Immature natural killer cell (primary cell): Measurements from ENCODE around the gene LRRN3. TPM values are rescaled to one million over a fixed set of nuclear protein-coding genes. Genes with fewer than 3 reads are reported as not detected.
A peak's percentile ranks its signal among the peaks of the same experiment; 100 is the strongest.

Experiments used
- DNase-seq, 3 donors: peaks; one replicate each; pipeline ENCODE4 v3.0.0; 2022; ENCODE audit warnings: mixed read lengths in 1 of 3
- H3K27ac Mint-ChIP-seq, 6 donors: one replicate each; pipeline ENCODE4 v1.8.0; 2020; ENCODE audit warnings: mixed read lengths in 6 of 6, mild to moderate bottlenecking in 5 of 6, inconsistent platforms in 4 of 6, moderate library complexity in 3 of 6
- H3K27me3 Mint-ChIP-seq, 3 donors: one replicate each; pipeline ENCODE4 v1.8.0; 2020 to 2021; ENCODE audit warnings: low read depth in 3 of 3, mild to moderate bottlenecking in 3 of 3, mixed read lengths in 3 of 3, moderate library complexity in 3 of 3, inconsistent platforms in 1 of 3
- H3K36me3 Mint-ChIP-seq, 3 donors: one replicate each; pipeline ENCODE4 v1.8.0; 2020; ENCODE audit warnings: mixed read lengths in 3 of 3, inconsistent platforms in 2 of 3, mild to moderate bottlenecking in 2 of 3
- H3K4me1 Mint-ChIP-seq, 2 donors: one replicate each; pipeline ENCODE4 v1.8.0; 2020; ENCODE audit warnings: inconsistent platforms in 2 of 2, mild to moderate bottlenecking in 2 of 2, mixed read lengths in 2 of 2, moderate library complexity in 1 of 2
- H3K4me3 Mint-ChIP-seq, 5 donors: one replicate each; pipeline ENCODE4 v1.8.0; 2020; ENCODE audit warnings: mild to moderate bottlenecking in 5 of 5, mixed read lengths in 5 of 5, inconsistent platforms in 3 of 5, moderate library complexity in 3 of 5
- H3K9me3 Mint-ChIP-seq, 6 donors: one replicate each; pipeline ENCODE4 v1.8.0; 2020; ENCODE audit warnings: mild to moderate bottlenecking in 6 of 6, mixed read lengths in 6 of 6, inconsistent platforms in 4 of 6, moderate library complexity in 3 of 6
- polyA plus RNA-seq, 3 donors: library from polyadenylated mRNA; unstranded; fragments of 300-500 nt; fragmentation: Illumina TruSeq; gene quantifications; one replicate each; pipeline ENCODE4 v1.2.3, GENCODE V29; 2021

LRRN3 gene
- polyA plus RNA-seq, 3 donors from 2014 or later = 0.07 to 0.16 TPM; not detected in 1

DNA sequence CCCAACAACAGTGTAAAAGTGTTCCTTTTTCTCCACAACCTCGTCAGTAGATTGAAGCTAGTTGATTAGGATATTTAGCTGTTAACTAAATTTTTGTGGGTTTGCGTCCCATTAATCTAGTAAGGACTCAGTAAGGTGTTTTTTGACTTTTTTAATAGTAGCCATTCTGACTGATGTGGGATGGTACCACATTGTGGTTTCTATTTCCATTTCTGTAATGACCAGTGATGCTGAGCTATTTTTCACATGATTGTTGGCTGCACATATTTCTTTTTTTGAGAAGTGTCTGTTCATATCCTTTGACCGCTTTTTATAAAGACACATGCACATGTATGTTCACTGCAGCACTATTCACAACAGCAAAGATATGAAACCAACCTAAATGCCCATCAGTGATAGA, 5.6 kb upstream of the LRRN3 start:
- H3K27me3 Mint-ChIP-seq = no peaks in the 10 kb centered on the region
- H3K36me3 Mint-ChIP-seq = no peaks in the 10 kb centered on the region
- H3K9me3 Mint-ChIP-seq = no peaks in the 10 kb centered on the region
- DNase-seq = no peak
- H3K4me1 Mint-ChIP-seq = peaks cover 22 to 29% of the 10 kb centered on the region in 2 donors
- no peak overlapping the region for H3K27ac Mint-ChIP-seq
- no peak overlapping the region for H3K4me3 Mint-ChIP-seq

DNA sequence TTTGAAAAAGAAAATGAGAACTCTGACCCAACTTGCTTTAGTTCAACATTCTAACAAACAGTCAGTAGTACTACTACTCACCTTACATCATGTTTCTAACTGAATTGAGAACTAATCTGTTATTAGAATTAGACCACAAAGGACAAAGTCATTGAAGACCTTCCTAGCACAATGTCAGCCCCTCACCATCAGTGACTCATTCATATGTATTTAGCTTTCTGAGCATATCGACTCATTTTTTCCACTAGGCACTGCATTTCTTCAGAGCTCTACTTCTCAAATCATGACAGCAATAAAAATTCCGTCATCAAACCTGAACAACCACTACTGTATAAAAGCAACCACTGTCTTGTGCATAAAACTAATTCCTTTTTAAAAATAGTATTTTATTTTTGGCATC, 4.4 kb upstream of the LRRN3 start:
- H3K27ac Mint-ChIP-seq = no peak overlapping the region
- peaks cover 21 to 27% of the 10 kb centered on the region in 2 donors for H3K4me1 Mint-ChIP-seq
- no peak for DNase-seq
- no peaks in the 10 kb centered on the region for H3K36me3 Mint-ChIP-seq
- H3K4me3 Mint-ChIP-seq = no peak overlapping the region
- H3K27me3 Mint-ChIP-seq = no peaks in the 10 kb centered on the region
- H3K9me3 Mint-ChIP-seq = no peaks in the 10 kb centered on the region

DNA sequence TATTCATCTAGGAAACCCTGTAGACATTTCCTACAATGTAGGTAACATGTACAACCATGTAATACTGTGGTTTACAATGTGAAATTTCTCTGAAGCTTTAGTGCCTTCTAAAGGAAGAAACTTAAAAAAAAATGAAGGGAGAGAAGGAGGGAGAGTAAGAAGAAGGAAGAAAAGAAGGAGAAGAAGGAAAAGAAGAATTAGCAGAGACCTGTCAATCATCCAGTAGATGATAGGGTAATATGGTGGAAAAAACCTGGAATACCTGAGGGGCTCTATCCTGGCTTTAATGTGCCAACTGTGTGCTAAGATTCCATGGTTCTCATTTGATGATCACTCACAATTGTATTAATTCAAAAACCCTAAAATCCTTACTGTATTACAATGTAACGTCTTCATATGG, 2.6 kb upstream of the LRRN3 start:
- H3K4me3 Mint-ChIP-seq = no peak overlapping the region
- H3K9me3 Mint-ChIP-seq = no peaks in the 10 kb centered on the region
- H3K36me3 Mint-ChIP-seq = no peaks in the 10 kb centered on the region
- DNase-seq = no peak
- H3K27me3 Mint-ChIP-seq = no peaks in the 10 kb centered on the region
- peaks cover 12 to 16% of the 10 kb centered on the region in 2 donors for H3K4me1 Mint-ChIP-seq
- no peak overlapping the region for H3K27ac Mint-ChIP-seq

DNA sequence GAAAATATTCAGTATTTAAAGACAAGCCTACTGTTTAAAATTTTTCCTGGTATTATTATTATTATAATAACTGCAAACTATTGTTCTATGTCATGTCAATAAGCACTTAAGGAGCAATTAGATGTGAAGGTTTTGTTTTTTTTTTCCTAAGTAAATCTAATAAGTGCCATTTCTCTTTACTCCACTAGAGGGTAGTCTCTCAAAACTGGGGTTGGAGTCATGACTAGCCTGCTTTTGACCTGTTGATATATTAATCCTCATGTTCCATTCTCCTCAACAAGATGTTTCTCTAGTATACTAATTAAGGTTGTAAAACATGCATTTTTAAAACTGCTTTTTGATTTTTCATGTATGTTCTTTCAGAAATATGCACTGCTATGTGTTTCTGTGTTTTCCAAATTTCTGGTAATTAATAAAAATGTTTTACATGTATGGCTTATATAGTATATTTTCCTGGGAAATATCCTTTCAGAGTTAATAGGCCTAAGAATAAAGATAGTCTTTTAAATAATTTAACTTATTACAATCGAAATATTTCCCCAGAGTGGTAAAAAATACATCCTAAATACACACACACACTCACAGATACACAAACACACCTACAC, 1.0 kb upstream of the LRRN3 start:
- peak in 1 of 3 donors; percentile 10 for DNase-seq
- H3K4me3 Mint-ChIP-seq = no peak overlapping the region
- no peak overlapping the region for H3K27ac Mint-ChIP-seq
- H3K36me3 Mint-ChIP-seq = no peaks in the 10 kb centered on the region
- peaks cover 3 to 7% of the 10 kb centered on the region in 2 donors for H3K4me1 Mint-ChIP-seq
- H3K9me3 Mint-ChIP-seq = no peaks in the 10 kb centered on the region
- no peaks in the 10 kb centered on the region for H3K27me3 Mint-ChIP-seq

DNA sequence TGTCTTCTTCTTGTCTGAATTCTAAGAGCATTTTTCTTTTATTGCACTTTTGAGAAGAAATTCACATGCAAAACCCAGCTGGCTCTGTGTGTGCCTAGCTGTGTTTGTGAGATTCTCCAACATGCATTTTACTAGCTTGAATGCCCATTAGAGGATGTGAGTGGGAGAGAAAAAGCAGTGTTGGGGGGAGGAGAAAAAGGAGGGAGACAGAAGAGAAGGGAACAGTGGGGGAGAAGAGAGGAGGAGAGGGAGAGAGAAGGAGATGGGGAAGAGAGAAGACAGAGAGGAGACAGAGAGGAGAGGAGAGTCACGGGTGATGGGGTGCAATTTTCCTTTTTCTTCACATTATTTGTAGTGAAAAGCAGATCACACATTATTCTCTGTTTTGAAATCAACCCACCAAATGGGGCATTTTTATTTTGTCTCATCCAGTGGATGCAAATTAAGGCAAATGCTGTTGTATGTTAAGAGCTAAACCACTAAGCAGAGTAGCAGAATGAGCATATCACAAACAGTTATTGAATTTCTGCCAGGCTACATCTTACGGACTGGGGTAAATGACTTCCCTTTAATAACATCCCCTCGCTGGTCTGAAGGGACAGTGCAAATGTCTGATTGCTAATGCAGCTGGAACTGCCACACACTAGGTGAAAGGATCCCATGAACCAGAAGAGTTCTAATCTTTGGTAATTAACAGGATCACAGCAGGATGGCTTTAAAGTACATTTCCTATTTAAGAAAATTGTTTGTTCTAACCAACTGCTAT, 849 bp downstream of the LRRN3 start:
- Mint-ChIP-seq H3K27ac (no peak overlapping the region), H3K27me3 (no peaks in the 10 kb centered on the region), H3K4me3 (no peak overlapping the region), H3K4me1 (peaks cover 3 to 7% of the 10 kb centered on the region in 2 donors), H3K9me3 (no peaks in the 10 kb centered on the region), H3K36me3 (no peaks in the 10 kb centered on the region)
- DNase-seq = no peak

DNA sequence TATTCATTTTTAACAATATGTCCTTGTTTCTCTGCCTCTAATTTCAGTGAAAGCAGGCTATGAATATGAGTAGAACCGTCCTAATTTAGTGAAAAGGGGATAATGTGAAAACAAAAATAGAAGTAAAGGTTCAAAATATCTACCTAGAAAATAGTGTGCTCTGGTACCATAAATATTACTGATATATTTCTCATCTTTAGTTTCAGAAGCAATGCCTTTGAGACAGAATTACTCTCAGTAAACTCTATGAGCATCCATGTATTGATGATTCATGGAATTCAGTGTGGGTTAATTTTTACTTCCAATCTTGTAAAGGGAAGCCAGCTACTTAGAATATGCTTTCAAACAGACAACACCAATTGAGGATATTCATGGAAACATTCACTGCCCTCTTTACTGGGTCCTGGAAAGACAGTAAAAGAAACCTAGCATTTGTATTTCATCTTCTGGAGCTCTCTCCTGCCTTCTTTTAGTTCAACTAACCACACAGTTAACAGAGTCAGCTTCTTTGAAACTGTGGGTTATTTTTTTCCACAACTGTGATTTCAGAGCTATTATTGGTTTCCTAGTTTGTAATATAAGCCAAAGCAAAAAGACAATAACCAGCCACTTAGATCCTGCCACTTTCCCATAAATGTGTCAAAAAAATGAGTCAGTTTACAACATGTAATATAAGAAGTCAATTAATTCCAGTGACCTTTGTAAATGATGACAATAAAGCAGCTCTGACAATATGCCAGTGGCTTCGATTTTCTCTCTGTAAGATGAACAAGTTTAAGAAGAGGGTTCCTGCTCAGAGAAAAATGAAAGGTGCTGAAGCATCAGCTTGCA, 1.7 kb downstream of the LRRN3 start:
- H3K27ac Mint-ChIP-seq = no peak overlapping the region
- no peaks in the 10 kb centered on the region for H3K36me3 Mint-ChIP-seq
- peaks cover 0 to 2% (median 0%) of the 10 kb centered on the region in 3 donors for H3K27me3 Mint-ChIP-seq
- no peak overlapping the region for H3K4me3 Mint-ChIP-seq
- no peak for DNase-seq
- H3K9me3 Mint-ChIP-seq = no peaks in the 10 kb centered on the region
- H3K4me1 Mint-ChIP-seq = peaks cover 3 to 7% of the 10 kb centered on the region in 2 donors

DNA sequence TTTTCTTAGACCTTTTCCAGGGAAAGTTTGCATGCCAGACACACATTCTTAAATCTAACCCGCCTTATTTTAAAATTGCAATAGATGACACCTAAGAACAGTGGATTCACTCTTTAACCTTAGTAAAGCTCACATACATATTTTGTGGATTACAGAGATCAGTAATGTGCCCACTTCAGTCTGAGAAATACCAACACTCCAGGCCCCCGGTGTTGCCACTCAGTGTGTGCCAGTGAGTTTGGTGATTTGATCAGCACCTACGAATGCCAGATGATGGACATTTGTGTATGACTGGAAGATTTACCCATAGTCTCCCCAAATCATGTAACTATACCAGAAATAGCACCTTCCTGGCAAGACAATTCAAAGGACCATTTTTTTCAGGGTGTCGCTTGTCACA, 2.6 kb downstream of the LRRN3 start:
- Mint-ChIP-seq H3K4me3 (no peak overlapping the region), H3K27me3 (peaks cover 0 to 2% (median 0%) of the 10 kb centered on the region in 3 donors), H3K9me3 (no peaks in the 10 kb centered on the region), H3K27ac (no peak overlapping the region), H3K36me3 (no peaks in the 10 kb centered on the region), H3K4me1 (peaks cover 3 to 7% of the 10 kb centered on the region in 2 donors)
- no peak for DNase-seq

DNA sequence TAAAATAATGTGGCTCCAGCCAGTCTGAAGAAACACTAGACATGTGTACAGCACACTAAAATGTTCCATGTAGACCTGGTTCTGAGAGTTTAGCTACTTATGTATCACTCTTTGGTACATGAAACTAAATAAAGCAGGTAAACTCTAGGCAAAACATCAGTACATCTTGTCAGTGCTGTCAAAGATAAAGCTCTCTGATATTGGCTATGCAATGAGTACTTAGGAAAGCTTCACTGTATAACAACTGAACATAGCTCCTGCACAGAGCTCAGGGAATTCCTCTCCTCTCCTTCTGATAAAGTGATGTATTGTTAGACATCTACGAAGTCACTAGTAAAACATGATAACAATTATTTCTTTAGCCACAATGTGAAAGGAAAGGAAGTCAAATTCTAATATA, 3.5 kb downstream of the LRRN3 start:
- no peak for DNase-seq
- Mint-ChIP-seq H3K36me3 (no peaks in the 10 kb centered on the region), H3K4me1 (peaks cover 3 to 7% of the 10 kb centered on the region in 2 donors), H3K27ac (no peak overlapping the region), H3K9me3 (no peaks in the 10 kb centered on the region), H3K4me3 (no peak overlapping the region), H3K27me3 (peaks cover 0 to 2% (median 0%) of the 10 kb centered on the region in 3 donors)

DNA sequence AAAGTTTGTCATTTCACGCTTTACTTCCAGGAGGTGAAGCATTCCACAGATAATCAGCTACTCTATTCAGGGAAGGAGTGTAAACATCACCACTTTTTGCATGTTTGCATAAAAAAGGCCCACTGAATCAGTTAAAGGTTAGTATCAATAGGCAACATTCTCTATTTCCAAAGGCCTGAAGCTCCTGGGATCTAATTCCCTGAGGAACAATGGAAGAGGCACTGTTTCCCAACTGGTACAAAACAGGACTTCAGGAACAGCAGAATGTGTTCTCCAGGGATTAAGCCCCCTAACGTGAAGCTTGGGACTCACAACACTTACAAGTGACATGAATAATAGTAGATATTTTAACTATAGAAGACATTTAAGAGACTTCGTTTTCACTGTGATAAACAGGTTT, 6.1 kb downstream of the LRRN3 start:
- Mint-ChIP-seq H3K27ac (no peak overlapping the region), H3K36me3 (no peaks in the 10 kb centered on the region), H3K27me3 (peaks cover 0 to 2% (median 0%) of the 10 kb centered on the region in 3 donors), H3K9me3 (no peaks in the 10 kb centered on the region), H3K4me1 (peaks cover 3 to 7% of the 10 kb centered on the region in 2 donors), H3K4me3 (no peak overlapping the region)
- no peak for DNase-seq

DNA sequence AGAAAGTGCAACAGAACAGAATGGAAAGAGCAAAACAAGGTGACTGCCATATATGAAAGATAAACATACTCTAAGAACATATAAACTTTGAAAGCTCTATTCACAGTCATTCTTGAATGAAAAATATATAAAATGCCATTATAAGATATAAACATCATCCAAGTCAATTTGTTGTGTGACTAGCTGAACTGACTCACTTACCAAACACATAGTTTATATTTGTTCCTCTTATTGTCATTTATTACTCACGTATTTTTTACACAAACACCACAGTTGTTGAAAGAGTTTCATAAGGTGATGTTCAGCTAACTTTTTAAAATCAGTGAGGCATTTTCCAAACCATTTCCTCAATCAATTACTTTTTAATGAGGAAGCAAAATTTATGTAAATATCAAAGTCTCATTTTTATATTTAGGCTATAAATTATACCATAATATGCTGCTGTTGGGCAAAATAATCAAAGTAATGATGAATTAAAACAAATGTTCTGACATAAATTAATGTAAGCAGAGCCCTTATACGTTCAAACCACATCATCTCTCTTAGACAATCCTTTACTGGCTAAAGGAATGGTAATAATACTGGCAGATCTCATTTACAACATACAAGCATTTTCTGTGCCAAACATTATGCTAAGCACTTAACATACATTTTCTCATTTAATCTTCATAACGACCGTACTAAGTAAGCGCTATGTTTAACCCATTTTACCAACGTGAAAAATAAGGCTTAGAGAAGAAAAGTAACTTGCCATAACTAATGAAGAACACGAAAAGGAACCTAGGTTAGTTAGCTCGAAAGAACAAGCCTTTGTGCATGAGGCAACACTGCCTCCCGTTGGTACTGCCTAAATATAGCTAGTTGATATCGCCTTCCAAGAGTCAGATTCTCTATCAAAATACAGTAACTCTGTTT, 7.3 kb downstream of the LRRN3 start:
- no peaks in the 10 kb centered on the region for H3K36me3 Mint-ChIP-seq
- H3K9me3 Mint-ChIP-seq = peaks cover 0 to 3% (median 0%) of the 10 kb centered on the region in 6 donors
- DNase-seq = no peak
- no peak overlapping the region for H3K27ac Mint-ChIP-seq
- H3K4me3 Mint-ChIP-seq = no peak overlapping the region
- peaks cover 0 to 2% (median 0%) of the 10 kb centered on the region in 3 donors for H3K27me3 Mint-ChIP-seq
- no peaks in the 10 kb centered on the region for H3K4me1 Mint-ChIP-seq

DNA sequence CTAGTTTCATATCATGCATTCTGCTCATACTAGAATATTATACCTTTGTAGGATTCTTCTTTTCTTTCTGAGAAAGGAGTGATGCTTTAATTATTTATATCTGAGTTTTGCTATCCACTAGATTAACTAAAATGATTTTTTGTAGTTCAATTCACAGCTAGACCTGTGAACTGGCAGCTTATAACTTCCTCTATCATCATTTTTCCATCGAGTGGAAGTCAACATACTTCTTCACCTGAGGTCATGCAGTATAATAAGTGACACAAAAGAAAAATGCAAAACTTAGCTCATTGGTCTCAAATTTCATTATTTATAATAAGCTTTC, 8.0 kb downstream of the LRRN3 start:
- Mint-ChIP-seq H3K9me3 (peaks cover 0 to 3% (median 0%) of the 10 kb centered on the region in 6 donors), H3K4me1 (no peaks in the 10 kb centered on the region), H3K27ac (no peak overlapping the region), H3K36me3 (no peaks in the 10 kb centered on the region), H3K4me3 (no peak overlapping the region), H3K27me3 (peaks cover 0 to 2% (median 0%) of the 10 kb centered on the region in 3 donors)
- DNase-seq = no peak

DNA sequence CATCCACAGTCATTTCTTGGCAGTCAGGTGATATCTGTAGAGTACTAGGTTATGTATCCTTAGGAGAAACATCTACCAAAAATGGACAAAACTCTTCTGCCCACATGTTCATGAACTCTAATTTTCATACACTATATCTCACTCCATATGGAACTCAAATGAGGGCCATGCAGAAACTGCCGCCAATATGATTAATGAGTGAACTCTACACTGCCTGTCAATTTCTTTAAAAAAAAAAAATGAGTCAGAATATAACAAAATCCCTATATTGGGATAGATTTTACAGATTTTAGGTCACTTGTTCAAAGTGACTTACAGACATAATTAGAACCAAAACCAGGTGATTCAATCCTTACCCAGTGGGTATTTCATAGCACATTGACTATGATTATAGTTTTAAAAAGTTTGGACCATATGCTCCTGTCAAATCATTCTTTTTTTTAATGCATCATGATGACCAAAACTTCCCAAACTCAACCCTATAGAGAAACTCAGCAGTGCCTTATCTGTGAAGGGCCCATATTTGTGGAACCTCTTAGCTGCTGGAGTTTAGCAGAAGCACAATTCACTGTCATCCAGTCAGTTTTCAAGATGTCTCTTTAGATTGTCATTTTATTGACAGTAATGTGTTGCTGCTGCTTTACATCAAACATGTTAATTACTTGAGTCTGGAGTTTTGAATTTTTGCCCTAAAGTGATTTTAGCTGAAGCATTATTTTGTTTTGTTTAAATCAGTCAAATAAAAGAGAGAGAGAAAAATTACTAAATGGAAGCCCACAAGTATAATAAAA, 11.1 kb downstream of the LRRN3 start:
- Mint-ChIP-seq H3K27me3 (peaks cover 0 to 3% (median 0%) of the 10 kb centered on the region in 3 donors), H3K27ac (no peak overlapping the region), H3K4me1 (no peaks in the 10 kb centered on the region), H3K36me3 (no peaks in the 10 kb centered on the region), H3K4me3 (no peak overlapping the region), H3K9me3 (peaks cover 0 to 3% (median 0%) of the 10 kb centered on the region in 6 donors)
- DNase-seq = no peak

DNA sequence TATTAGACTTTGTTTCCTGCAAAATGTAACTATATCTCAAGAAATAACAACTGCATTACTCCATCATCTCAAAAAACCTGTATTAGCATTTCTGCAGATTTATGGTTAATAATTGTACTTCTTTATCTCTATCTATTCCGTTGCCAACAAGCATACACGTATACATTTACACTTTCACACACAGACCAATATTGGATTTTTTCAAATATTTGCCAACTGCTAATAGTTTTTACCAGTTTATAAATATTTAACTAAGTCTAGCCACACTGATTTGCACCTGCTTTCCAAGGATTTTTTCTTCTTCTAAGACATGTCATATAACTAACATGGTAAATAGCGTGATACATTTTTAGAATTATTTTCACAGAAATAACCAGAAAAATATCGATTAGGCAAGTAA, 12.2 kb downstream of the LRRN3 start:
- Mint-ChIP-seq H3K4me1 (no peaks in the 10 kb centered on the region), H3K36me3 (no peaks in the 10 kb centered on the region), H3K9me3 (peaks cover 0 to 3% (median 0%) of the 10 kb centered on the region in 6 donors), H3K4me3 (no peak overlapping the region), H3K27me3 (peaks cover 0 to 3% (median 0%) of the 10 kb centered on the region in 3 donors), H3K27ac (no peak overlapping the region)
- DNase-seq = no peak
